ENCODE results near the gene TIGD1. TPM values are rescaled to one million over a fixed set of nuclear protein-coding genes. Genes with fewer than 3 reads are reported as not detected.
"Not testable (repeated sequence)": the region's sequence is repeated elsewhere in the genome, so short reads cannot be mapped to it uniquely, and the experiment has no call there.

The TIGD1 gene
- total RNA-seq, 8 experiments from 2014 or later, result 6.6 to 20.3 (median 11.5) TPM

GRCh38 chr2:232532821-232533220, 17.5 kb downstream of the TIGD1 start:
- ATAC-seq (replicated peaks in 6 of 8); H3K27ac ChIP-seq; H3K4me3 ChIP-seq: not testable (repeated sequence)
- in situ Hi-C loops (cut with MboI; ENCODE audit: low pct_unique_long_range_greater_than_20kb in 2 of 9, low sequenced_read_pairs in 9 of 9, unreplicated experiment in 9 of 9), result loop anchor here in 1 of 9 experiments (25.0 kb wide), 1 partner anchor 621 kb away; no protein-coding TSS in a partner anchor
- H3K4me1 ChIP-seq (replicated peaks in 1 of 2), result peaks cover 5 to 14% of the 10 kb centered on the region in 2 donors
- WGBS, 10 experiments, result 0 to 100% (median 90%) methylated on average over 2 to 5 of the region's 7 CpGs; no CpG with 5 or more reads in 6 of the 10 experiments

- Histone ChIP-seq H3K4me3 (no peak overlapping the region), H3K27ac (no peak overlapping the region), H3K4me1 (replicated peaks in 1 of 2) (peaks cover 5 to 14% of the 10 kb centered on the region in 2 donors)
- no peak for ATAC-seq (replicated peaks in 6 of 8)
- 0 to 100% (median 81%) methylated on average over 1 to 7 of the region's 9 CpGs; no CpG with 5 or more reads in 4 of the 10 experiments for WGBS, 10 experiments
- in situ Hi-C loops (cut with MboI; ENCODE audit: low pct_unique_long_range_greater_than_20kb in 2 of 9, low sequenced_read_pairs in 9 of 9, unreplicated experiment in 9 of 9), result loop anchor here in 1 of 9 experiments (25.0 kb wide), 1 partner anchor 620 kb away; no protein-coding TSS in a partner anchor
Observed at GRCh38 chr2:232532419-232532818, 17.9 kb downstream of the TIGD1 start.

GRCh38 chr2:232530626-232531260, 19.6 kb downstream of the TIGD1 start:
- no peak for ATAC-seq (replicated peaks in 6 of 8)
- Histone ChIP-seq H3K4me1 (replicated peaks in 1 of 2) (peaks cover 12 to 25% of the 10 kb centered on the region in 2 donors), H3K4me3 (no peak overlapping the region), H3K27ac (no peak overlapping the region)
- in situ Hi-C loops (cut with MboI; ENCODE audit: low pct_unique_long_range_greater_than_20kb in 2 of 9, low sequenced_read_pairs in 9 of 9, unreplicated experiment in 9 of 9), result loop anchor here in 1 of 9 experiments (25.0 kb wide), 1 partner anchor 618 kb away; no protein-coding TSS in a partner anchor
- WGBS, 10 experiments, result 7 to 86% (median 49%) methylated on average over 1 to 3 of the region's 9 CpGs; no CpG with 5 or more reads in 6 of the 10 experiments

GRCh38 chr2:232529806-232530547, 20.4 kb downstream of the TIGD1 start:
- in situ Hi-C loops (cut with MboI; ENCODE audit: low pct_unique_long_range_greater_than_20kb in 2 of 9, low sequenced_read_pairs in 9 of 9, unreplicated experiment in 9 of 9), result loop anchor here in 3 of 9 experiments (10.0 to 25.0 kb wide), 3 partner anchors 75 to 625 kb away; partner anchors contain the start of gene ALPI (in 1 of the 3)
- Histone ChIP-seq H3K4me3 (no peak overlapping the region), H3K27ac (no peak overlapping the region), H3K4me1 (replicated peaks in 1 of 2) (peaks cover 20 to 32% of the 10 kb centered on the region in 2 donors)
- no peak for ATAC-seq (replicated peaks in 6 of 8)
- WGBS, 10 experiments, result 58 to 100% (median 80%) methylated on average over 1 to 4 of the region's 17 CpGs; no CpG with 5 or more reads in 4 of the 10 experiments

- Histone ChIP-seq H3K27ac (no peak overlapping the region), H3K4me1 (replicated peaks in 1 of 2) (peaks cover 19 to 31% of the 10 kb centered on the region in 2 donors), H3K4me3 (no peak overlapping the region)
- whole genome bisulfite sequencing, 10 experiments, result 18 to 83% (median 60%) methylated on average over 1 to 6 of the region's 11 CpGs; no CpG with 5 or more reads in 5 of the 10 experiments
- in situ Hi-C loops (cut with MboI; ENCODE audit: low pct_unique_long_range_greater_than_20kb in 2 of 9, low sequenced_read_pairs in 9 of 9, unreplicated experiment in 9 of 9), result loop anchor here in 3 of 9 experiments (10.0 to 25.0 kb wide), 3 partner anchors 74 to 624 kb away; partner anchors contain the start of gene ALPI (in 1 of the 3)
- peak in 1 of 8 experiments; percentile 9 for ATAC-seq (replicated peaks in 6 of 8)
Observed at GRCh38 chr2:232528746-232529460, 21.5 kb downstream of the TIGD1 start.

GRCh38 chr2:232527905-232528470, 22.4 kb downstream of the TIGD1 start:
- Histone ChIP-seq H3K27ac (no peak overlapping the region), H3K4me1 (replicated peaks in 1 of 2) (peaks cover 24 to 35% of the 10 kb centered on the region in 2 donors), H3K4me3 (no peak overlapping the region)
- in situ Hi-C loops (cut with MboI; ENCODE audit: low pct_unique_long_range_greater_than_20kb in 2 of 9, low sequenced_read_pairs in 9 of 9, unreplicated experiment in 9 of 9), result loop anchor here in 3 of 9 experiments (10.0 to 25.0 kb wide), 3 partner anchors 73 to 623 kb away; partner anchors contain the start of gene ALPI (in 1 of the 3)
- no peak for ATAC-seq (replicated peaks in 6 of 8)
- whole genome bisulfite sequencing, 10 experiments, result 0 to 100% (median 67%) methylated on average over 1 to 3 of the region's 6 CpGs; no CpG with 5 or more reads in 4 of the 10 experiments

GRCh38 chr2:232526372-232526941, 23.9 kb downstream of the TIGD1 start:
- in situ Hi-C loops (cut with MboI; ENCODE audit: low pct_unique_long_range_greater_than_20kb in 2 of 9, low sequenced_read_pairs in 9 of 9, unreplicated experiment in 9 of 9), result loop anchor here in 3 of 9 experiments (10.0 to 25.0 kb wide), 3 partner anchors 72 to 622 kb away; partner anchors contain the start of gene ALPI (in 1 of the 3)
- peak in 5 of 8 experiments; percentile 16 to 39 (median 23) for ATAC-seq (replicated peaks in 6 of 8)
- H3K4me1 ChIP-seq (replicated peaks in 1 of 2), result peaks cover 33 to 46% of the 10 kb centered on the region in 2 donors
- peak overlapping the region in 1 of 2 donors; percentile 62 for H3K27ac ChIP-seq
- 68 to 100% (median 80%) methylated on average over 1 to 8 of the region's 13 CpGs; no CpG with 5 or more reads in 7 of the 10 experiments for WGBS, 10 experiments
- no peak overlapping the region for H3K4me3 ChIP-seq

GRCh38 chr2:232525791-232526371, 24.5 kb downstream of the TIGD1 start, which contains the start of gene CHRND:
Gene CHRND (plus strand): TSS chr2:232526160. CDS start chr2:232526216, 56 bp downstream.
- H3K4me3 ChIP-seq, result no peak within 1 kb of the TSS
- in situ Hi-C loops (cut with MboI; ENCODE audit: low pct_unique_long_range_greater_than_20kb in 2 of 9, low sequenced_read_pairs in 9 of 9, unreplicated experiment in 9 of 9), result loop anchor here in 3 of 9 experiments (10.0 to 25.0 kb wide), 3 partner anchors 71 to 621 kb away; partner anchors contain the start of gene ALPI (in 1 of the 3)
- no CpG with 5 or more reads among the region's 18 CpGs for WGBS, 10 experiments
- H3K4me1 ChIP-seq (replicated peaks in 1 of 2), result peaks cover 33 to 46% of the 10 kb centered on the region in 2 donors
- ATAC-seq (replicated peaks in 6 of 8), result peak; percentile 10 to 71 (median 63)
- H3K27ac ChIP-seq, result peak within 1 kb of the TSS in 1 of 2 donors; percentile 62

- in situ Hi-C loops (cut with MboI; ENCODE audit: low pct_unique_long_range_greater_than_20kb in 2 of 9, low sequenced_read_pairs in 9 of 9, unreplicated experiment in 9 of 9), result loop anchor here in 3 of 9 experiments (10.0 to 25.0 kb wide), 3 partner anchors 70 to 620 kb away; partner anchors contain the start of gene ALPI (in 1 of the 3)
- Histone ChIP-seq H3K27ac (no peak overlapping the region), H3K4me1 (replicated peaks in 1 of 2) (peaks cover 35 to 49% of the 10 kb centered on the region in 2 donors), H3K4me3 (no peak overlapping the region)
- ATAC-seq (replicated peaks in 6 of 8), result peak in 1 of 8 experiments; percentile 0
- 78% methylated on average over 3 of the region's 14 CpGs; no CpG with 5 or more reads in 9 of the 10 experiments for WGBS, 10 experiments
Observed at GRCh38 chr2:232525199-232525598, 25.2 kb downstream of the TIGD1 start.

GRCh38 chr2:232524771-232525170, 25.6 kb downstream of the TIGD1 start:
- no peak overlapping the region for H3K27ac ChIP-seq
- in situ Hi-C loops (cut with MboI; ENCODE audit: low pct_unique_long_range_greater_than_20kb in 2 of 9, low sequenced_read_pairs in 9 of 9, unreplicated experiment in 9 of 9), result loop anchor here in 5 of 9 experiments (10.0 to 25.0 kb wide), 3 partner anchors 70 to 620 kb away; partner anchors contain the start of gene ALPI (in 1 of the 5)
- H3K4me3 ChIP-seq, result no peak overlapping the region
- peaks cover 39 to 53% of the 10 kb centered on the region in 2 donors for H3K4me1 ChIP-seq (replicated peaks in 1 of 2)
- WGBS, 10 experiments, result 0% methylated on average over 1 of the region's 6 CpGs; no CpG with 5 or more reads in 9 of the 10 experiments
- ATAC-seq (replicated peaks in 6 of 8), result no peak
